Measurements from ENCODE around the gene COL4A2.

Gene COL4A2

GRCh38 chr13:110422913-110423688 is 116.0 kb downstream of the COL4A2 start:
- no peak for DNase-seq

- no peak for DNase-seq
These were observed 116.7 kb downstream of the COL4A2 start for GRCh38 chr13:110423689-110424302.

DNA sequence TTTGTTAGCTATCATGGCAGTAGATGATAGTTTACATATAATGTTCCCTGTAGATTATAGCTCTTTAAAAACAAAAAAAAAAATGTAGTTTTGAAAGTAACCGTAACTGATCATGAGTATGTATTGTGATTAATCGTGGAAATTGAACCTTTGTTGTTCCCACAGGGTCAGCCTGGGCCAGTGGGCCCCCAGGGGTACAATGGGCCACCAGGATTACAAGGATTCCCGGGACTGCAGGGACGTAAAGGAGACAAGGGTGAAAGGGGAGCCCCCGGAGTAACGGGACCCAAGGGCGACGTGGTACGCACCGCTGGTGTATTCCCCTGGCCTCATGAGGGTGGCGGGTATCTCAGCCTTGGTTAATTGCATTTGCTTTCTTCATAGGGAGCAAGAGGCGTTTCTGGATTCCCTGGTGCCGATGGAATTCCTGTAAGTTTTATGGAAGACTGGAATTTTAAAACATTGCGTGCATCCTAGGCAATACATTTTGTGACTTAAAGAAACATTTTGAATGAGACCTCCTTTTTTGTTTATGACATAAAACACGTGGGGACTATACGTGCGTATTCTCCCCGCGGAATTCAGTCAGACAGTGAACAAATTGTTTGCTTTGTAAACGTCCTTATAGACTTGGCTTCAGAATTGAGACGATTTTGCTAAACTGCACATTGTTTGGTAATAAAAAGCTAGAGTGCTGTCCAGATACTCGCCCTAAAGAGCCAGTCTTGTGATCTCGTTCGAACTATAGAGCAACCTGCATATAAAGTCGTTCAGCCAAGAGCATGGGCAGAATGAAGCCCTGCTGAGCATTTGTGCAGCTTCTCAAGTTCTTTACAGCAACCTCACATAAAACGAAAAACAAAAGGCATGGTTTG is 117.7 kb downstream of the COL4A2 start:
- DNase-seq = no peak

- DNase-seq = no peak
These were observed 118.3 kb downstream of the COL4A2 start for GRCh38 chr13:110425444-110425780.

DNA sequence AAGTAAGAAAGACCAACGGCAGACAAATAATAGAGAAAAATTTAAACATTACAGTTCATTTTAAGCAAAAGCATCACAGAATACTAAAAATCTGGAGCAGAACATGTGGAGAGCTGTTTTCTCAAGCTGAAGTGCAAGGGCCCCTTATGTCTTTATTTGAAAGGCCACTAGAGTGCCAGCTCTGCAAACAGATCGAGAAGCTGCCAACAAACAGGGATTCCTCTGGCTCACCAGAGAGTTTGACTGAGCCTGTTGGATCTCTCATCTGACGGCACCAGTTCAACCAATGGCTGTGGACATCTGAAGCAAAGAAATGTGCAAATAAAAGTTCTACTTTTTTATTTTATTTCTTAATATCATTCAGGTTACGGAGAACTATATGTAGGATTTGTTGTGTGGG is 119.7 kb downstream of the COL4A2 start:
- DNase-seq = no peak

GRCh38 chr13:110428313-110428712 is 121.2 kb downstream of the COL4A2 start:
- DNase-seq = no peak

DNA sequence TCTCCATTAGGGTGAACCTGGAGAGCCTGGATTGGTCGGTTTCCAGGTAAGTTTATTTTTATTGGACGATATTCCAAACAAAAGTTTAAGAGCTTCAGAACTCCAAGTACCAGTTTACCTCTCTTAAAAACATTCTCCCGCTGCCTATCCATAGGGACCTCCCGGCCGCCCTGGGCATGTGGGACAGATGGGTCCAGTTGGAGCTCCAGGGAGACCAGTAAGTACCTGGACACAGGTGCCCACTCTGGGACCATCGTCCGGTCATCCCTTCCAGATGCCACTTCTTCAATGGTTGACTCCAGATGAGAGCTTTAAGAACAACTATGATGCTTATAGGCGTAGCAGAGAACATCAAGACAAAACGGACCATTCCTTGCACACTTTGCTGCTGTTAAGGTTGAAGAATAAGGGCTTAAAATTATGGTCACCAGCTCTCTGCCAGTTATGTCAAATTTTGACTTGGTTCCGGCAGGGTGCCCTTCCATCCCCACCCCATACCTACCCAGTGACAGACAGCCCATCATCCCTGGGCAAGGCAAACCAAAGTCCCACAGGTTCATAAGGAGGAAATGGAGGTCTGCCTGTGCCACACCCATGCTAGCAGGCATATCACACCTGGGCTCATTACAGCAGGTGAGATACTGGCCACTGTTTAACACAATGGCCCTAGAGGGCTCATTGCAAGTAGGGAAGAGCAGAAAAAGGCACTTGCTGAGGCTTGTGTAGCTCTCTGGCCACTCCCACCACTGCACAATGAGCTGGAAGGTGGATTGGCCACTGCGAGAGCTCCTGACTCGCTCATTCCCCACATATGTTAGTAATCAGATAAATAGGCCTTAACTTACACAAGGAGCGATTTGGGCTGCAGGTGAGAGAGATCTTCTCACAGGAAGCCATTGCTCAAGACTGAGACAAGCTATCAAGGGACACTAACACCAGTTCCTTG is 123.6 kb downstream of the COL4A2 start:
- no peak for DNase-seq

GRCh38 chr13:110431425-110432294 is 124.6 kb downstream of the COL4A2 start:
- DNase-seq = no peak

DNA sequence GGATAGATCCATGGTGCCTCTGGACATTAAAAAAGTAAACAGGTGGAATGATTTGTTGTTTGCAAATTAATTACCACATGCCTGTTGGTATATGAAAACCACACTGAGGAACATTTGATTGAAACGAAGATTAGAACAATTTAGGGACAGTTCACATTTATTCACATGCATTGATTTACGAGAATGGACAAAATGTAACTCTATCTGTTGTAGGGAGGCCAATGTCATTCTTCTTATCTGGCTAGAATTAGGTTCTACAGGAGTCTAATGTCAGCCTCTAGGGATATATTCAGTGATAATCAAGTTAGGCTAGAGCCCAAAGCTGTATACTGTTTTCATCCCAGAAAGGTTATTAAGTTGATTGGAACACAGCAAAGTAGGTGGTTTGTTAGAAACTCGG is 125.4 kb downstream of the COL4A2 start:
- DNase-seq = no peak

DNA sequence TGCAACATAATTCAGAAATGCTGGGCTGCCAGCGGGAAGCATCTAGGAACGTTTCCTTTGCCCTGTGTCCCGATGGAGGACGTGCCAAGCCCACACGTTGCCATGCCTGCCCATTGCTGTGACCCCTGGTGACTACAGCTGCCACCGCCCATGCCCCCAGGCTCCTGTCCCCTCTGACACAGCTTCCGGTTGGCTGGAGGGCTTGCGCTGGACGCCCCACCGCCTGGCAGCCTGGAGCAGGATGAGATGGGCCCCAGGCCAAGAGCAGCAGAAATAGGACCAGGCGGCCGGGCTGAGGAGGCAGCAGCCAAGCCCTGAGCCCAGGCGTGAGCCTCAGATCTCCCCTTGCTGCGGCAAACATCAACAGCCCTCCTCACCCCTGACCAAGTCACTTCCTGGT is 125.9 kb downstream of the COL4A2 start:
- DNase-seq = no peak

DNA sequence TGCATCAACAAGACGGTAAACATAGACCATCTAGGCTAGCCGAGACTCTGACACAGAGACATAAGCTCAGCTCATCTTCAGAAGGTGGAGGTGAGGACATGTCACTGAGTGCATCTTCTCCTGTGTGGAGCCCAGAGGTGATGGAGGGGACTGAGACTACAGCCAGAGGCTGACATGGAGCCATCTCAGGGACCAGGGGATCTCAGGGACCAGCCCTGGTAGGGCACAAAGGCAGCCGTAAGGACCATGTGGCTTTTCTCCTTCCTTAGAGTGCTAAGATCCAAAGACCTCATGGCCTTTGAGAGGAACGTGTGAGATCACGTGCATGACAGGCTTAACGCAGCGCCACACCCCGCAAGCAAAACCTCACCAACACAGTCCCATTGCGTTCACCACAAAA is 127.5 kb downstream of the COL4A2 start:
- no peak for DNase-seq

- DNase-seq = no peak
These were observed 128.2 kb downstream of the COL4A2 start for GRCh38 chr13:110435331-110435730.

DNA sequence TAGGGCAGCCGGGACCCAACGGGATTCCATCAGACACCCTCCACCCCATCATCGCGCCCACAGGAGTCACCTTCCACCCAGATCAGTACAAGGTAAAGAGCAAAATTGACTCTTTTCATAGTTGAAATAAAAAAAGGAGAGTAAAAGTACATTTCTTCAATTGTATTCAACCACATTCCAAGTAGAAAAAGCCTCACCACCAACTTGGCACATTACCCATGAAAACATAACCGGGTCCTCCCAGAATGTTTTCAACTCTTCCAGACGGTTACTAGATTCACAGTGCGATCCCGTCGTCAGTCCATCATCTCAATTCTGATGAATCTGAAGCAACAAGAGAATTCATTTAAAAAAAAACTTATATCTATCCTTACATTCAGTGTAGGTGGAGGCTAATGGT is 129.2 kb downstream of the COL4A2 start:
- no peak for DNase-seq

DNA sequence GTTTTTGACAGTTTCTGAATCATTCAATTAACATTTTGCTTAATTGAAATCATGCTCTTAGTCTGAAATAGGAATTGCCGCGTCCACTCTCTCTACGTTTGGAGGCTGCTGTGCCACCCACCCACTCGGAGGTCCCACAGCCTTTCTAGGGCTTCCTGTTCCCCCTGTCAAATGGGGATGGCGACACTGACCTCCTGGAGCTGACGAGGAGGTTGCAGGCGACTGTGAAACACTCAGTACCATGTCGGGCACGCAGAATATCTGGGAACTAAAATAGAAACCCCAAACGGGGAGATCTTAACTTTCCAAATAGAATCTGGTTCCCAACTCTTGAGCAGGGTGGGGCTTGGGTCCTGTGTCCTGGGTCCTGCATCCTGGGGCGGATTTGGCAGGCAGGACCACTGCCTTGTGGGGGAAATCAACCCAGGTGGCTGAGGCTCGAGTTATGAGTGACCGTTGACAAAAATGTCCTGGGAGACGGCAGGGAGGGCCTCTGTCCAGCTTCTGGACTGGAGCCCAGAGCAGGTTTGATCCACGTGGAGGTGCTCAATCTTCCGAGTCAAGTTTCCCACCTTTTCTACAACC is 129.8 kb downstream of the COL4A2 start:
- DNase-seq = no peak

DNA sequence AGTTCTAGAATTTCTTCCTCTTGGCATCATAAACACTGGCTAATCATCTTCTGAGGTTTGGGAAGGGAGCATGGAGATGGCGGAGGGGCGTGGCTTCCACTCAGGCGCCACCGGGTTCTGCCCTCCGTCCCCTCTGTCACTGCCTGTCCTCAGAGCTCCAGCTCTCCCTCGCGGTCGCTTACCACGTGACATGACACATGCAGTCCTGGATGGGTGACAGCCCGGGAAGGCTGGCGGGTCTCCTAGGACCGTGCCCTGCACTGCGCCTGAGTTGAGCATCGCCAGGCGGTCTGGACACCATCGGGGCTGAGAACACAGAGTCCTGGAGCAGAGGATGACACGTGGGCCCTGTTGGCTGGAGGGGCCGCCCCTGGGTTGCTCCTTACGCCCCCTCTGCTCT is 131.1 kb downstream of the COL4A2 start:
- DNase-seq = no peak

DNA sequence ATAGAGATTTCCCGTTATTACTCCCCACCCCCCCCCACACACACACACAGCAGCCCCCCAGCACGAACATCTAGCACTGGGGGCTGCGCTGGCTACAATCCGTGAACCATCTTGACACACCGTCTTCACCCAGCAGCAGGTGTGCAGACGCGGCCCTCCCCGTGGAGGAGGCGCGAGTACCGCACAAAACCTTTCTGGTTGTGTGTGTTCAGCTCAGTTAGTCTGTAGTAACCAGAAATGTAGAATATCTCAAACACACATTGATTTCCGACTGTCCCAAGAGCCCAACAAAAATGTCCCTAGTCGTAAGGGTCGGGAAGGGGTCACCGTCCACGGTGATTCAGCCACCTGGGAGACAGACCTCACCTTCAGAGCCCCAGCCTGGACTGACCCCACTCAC is 131.7 kb downstream of the COL4A2 start:
- no peak for DNase-seq

DNA sequence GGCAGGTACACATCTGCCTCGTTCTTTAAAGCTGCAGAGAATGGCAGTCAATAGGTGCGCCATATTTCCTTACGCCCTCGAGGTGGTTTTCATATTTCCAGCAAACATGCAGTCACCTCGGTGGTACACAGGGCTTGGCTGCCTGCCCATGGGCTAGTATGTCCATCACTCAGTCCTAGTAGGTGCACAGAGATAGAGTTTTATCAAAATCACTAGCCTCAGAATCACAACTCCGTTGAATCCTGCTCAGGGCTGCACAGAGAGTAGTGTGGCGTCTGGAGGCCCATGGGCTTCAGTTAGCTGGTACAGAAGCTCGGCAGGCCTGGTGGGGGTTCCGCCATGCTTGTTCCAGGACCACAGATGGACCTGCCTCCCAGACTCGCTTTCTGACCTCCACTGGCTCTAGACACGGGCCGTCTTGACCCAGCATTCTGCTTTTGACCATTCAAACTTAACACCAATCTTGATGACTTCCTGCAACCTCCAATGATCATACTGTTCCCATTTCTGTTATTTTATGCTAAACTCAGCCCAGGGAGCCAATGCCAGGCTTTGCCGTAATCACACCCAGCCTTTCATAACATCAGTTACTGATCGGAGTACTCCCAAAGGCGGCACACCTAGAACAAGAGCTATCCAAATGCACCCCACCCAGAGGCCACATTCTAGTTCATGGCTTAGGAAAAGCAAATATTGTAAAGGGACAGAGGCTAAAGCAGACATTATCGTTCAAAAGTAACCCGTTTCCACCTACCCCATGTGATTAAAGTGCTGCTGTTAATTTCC is 134.1 kb downstream of the COL4A2 start:
- DNase-seq = no peak

DNA sequence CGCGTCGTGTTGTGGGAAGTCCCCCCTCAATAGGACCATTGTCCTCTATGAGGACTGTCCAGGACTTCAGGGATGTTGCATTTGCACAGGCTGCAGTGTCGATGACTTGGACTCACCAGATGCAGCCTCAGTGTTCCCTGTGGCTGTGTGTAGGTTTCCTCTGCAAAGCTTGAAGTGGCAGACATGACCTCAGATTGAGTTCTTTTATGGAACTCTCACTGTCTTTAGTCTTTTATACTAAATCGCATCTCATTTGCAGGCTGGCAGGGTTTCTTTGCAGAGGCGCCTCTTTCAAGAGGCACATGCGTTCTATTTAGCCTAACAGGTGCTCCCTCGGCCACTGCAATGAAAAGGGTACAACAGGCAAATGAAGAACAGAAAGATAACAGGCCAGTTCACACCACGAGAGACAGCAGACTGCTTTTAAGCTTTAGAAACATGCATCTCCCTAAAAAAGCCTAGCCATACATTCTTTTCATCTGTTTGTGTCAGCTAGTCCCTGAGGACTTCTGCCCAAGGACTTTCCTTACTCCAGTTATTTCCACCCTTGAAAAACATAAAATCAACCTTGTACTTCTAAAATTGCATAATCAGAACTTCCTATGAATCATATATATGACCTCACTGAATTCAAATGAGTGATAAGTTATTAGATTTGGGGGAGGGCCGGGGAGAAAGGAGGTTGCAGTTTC is 136.0 kb downstream of the COL4A2 start:
- no peak for DNase-seq

DNA sequence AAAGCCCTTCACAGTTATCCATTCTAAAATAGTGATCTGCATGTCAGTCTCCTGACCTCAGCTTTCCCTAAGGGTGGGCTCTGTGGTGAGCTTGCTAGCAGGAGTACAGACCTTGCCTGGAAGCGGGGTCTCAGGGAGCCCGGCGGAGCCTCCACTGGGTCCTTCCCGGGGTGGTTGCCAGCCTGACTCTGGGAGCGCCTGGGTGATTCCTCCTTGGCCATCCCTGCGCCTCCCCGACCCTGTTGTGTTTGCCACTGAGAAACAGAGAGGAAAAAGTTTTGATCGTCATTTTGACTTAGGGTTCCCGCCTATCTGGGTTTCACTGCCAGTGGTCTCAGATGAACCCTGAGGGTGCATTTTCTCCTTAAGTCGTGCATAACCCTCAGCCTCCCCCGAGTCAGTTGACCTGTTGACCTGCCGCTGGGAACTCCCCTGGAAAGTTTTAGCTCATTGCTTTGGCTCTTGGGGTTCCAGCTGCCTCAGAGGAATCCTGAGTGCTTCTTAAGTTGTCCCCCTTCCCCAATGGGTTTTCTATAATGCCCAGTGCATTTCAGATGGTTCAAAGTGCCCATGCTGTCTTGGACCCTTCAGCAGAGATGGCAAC is 136.6 kb downstream of the COL4A2 start:
- no peak for DNase-seq
